H9 (cell line): ENCODE results near the gene IQCB1. TPM values are rescaled to one million over a fixed set of nuclear protein-coding genes. Genes with fewer than 3 reads are reported as not detected.

Experiments used
- DNase-seq: peaks from one replicate; pipeline ENCODE4 v3.0.0-alpha.2; 2017
- H2AFZ ChIP-seq: one replicate; pipeline ENCODE4 v1.6.1; 2013; ENCODE audit warnings: mild to moderate bottlenecking, low read length, control low read depth, moderate library complexity
- H2AK5ac ChIP-seq: 2 replicates; pipeline ENCODE4 v1.6.1; 2013; ENCODE audit warnings: low read length, control low read depth, mixed read lengths; ENCODE audit not compliant: insufficient read length
- H2BK120ac ChIP-seq: one replicate; pipeline ENCODE4 v1.6.1; 2013; ENCODE audit warnings: low read depth, mild to moderate bottlenecking, low read length, control low read depth, inconsistent platforms; ENCODE audit not compliant: poor library complexity, severe bottlenecking
- H2BK12ac ChIP-seq: 2 replicates; pipeline ENCODE4 v1.6.1; 2013; ENCODE audit warnings: low read length, control low read depth, mixed read lengths, low read depth; ENCODE audit not compliant: insufficient read length
- H2BK15ac ChIP-seq: 2 replicates; pipeline ENCODE4 v1.6.1; 2013; ENCODE audit warnings: low read depth, low read length, control low read depth
- H2BK20ac ChIP-seq: one replicate; pipeline ENCODE4 v1.6.1; 2013; ENCODE audit warnings: low read depth, mild to moderate bottlenecking, low read length, control low read depth, inconsistent platforms; ENCODE audit not compliant: poor library complexity, severe bottlenecking
- H2BK5ac ChIP-seq: 2 replicates; pipeline ENCODE4 v1.6.1; 2013; ENCODE audit warnings: low read length, control low read depth, mixed read lengths; ENCODE audit not compliant: insufficient read length
- H3K14ac ChIP-seq: 2 replicates; pipeline ENCODE4 v1.6.1; 2013; ENCODE audit warnings: low read length, control low read depth; ENCODE audit not compliant: insufficient read depth
- H3K18ac ChIP-seq: 2 replicates; pipeline ENCODE4 v1.6.1; 2013; ENCODE audit warnings: low read depth, mild to moderate bottlenecking, mixed read lengths, low read length, control low read depth; ENCODE audit not compliant: insufficient read length
- H3K23ac ChIP-seq: 2 replicates; pipeline ENCODE4 v1.6.1; 2013; ENCODE audit warnings: low read length, control low read depth, mixed read lengths, low read depth; ENCODE audit not compliant: insufficient read length
- H3K23me2 ChIP-seq: 2 replicates; pipeline ENCODE4 v1.6.1; 2013; ENCODE audit warnings: low read depth, mild to moderate bottlenecking, mixed read lengths, low read length, control low read depth; ENCODE audit not compliant: insufficient read length, poor library complexity, severe bottlenecking
- H3K27ac ChIP-seq: 2 replicates; pipeline ENCODE4 v1.5.1; 2013; ENCODE audit warnings: low read length, control low read depth, mixed read lengths, low read depth; ENCODE audit not compliant: insufficient read length
- H3K27me3 ChIP-seq: 2 replicates; pipeline ENCODE4 v1.6.1; 2013; ENCODE audit warnings: low read length, control low read depth, inconsistent platforms; ENCODE audit not compliant: insufficient read depth
- H3K4ac ChIP-seq: 2 replicates; pipeline ENCODE4 v1.6.1; 2013; ENCODE audit warnings: low read depth, mild to moderate bottlenecking, control low read depth, inconsistent platforms, low read length, moderate library complexity
- H3K4me1 ChIP-seq: 2 replicates; pipeline ENCODE4 v1.6.1; 2013; ENCODE audit warnings: low read length, control low read depth, inconsistent platforms; ENCODE audit not compliant: insufficient read depth
- H3K4me2 ChIP-seq: 2 replicates; pipeline ENCODE4 v1.6.1; 2013; ENCODE audit warnings: low read length, control low read depth, mixed read lengths; ENCODE audit not compliant: insufficient read length, insufficient read depth
- H3K56ac ChIP-seq: 2 replicates; pipeline ENCODE4 v1.6.1; 2013; ENCODE audit warnings: low read depth, mild to moderate bottlenecking, mixed read lengths, low read length, control low read depth; ENCODE audit not compliant: insufficient read length
- H3K79me1 ChIP-seq: 2 replicates; pipeline ENCODE4 v1.6.1; 2013; ENCODE audit warnings: low read depth, mild to moderate bottlenecking, moderate library complexity, low read length, control low read depth, inconsistent platforms; ENCODE audit not compliant: insufficient read depth, poor library complexity, severe bottlenecking
- H3K79me2 ChIP-seq: 2 replicates; pipeline ENCODE4 v1.6.1; 2013; ENCODE audit warnings: low read length, control low read depth, inconsistent platforms; ENCODE audit not compliant: insufficient read depth
- H3K9ac ChIP-seq: 2 replicates; pipeline ENCODE4 v1.6.1; 2013; ENCODE audit warnings: low read length, control low read depth, mixed read lengths; ENCODE audit not compliant: insufficient read length; ENCODE audit errors: extremely low read depth
- H3K9me3 ChIP-seq: one replicate; pipeline ENCODE4 v1.6.1; 2013; ENCODE audit warnings: low read depth, low read length, inconsistent platforms; ENCODE audit not compliant: control insufficient read depth
- H3T11ph ChIP-seq: one replicate; pipeline ENCODE4 v1.6.1; 2013; ENCODE audit warnings: mild to moderate bottlenecking, low read length, control low read depth, inconsistent platforms
- H4K20me1 ChIP-seq: one replicate; pipeline ENCODE4 v1.6.1; 2013; ENCODE audit not compliant: control insufficient read depth, insufficient read length, insufficient read depth
- H4K5ac ChIP-seq: 2 replicates; pipeline ENCODE4 v1.6.1; 2013; ENCODE audit warnings: low read depth, mild to moderate bottlenecking, mixed read lengths, low read length, control low read depth; ENCODE audit not compliant: insufficient read length
- H4K8ac ChIP-seq: replicated peaks from 2 replicates; pipeline ENCODE4 v1.6.1; 2013; ENCODE audit warnings: low read length, control low read depth, mixed read lengths, low read depth; ENCODE audit not compliant: insufficient read length
- H4K91ac ChIP-seq: 2 replicates; pipeline ENCODE4 v1.6.1; 2013; ENCODE audit warnings: low read depth, mild to moderate bottlenecking, moderate library complexity, mixed read lengths, low read length, control low read depth; ENCODE audit not compliant: insufficient read length
- H3K27ac Mint-ChIP-seq, 3 experiments: 2 replicates in 2 of 3; 3 replicates in 1 of 3; pipeline ENCODE4 v1.8.0; 2020 to 2021; ENCODE audit warnings: mixed read lengths in 3 of 3, mild to moderate bottlenecking in 1 of 3, moderate library complexity in 1 of 3
- H3K27me3 Mint-ChIP-seq: 2 replicates; pipeline ENCODE4 v1.8.0; 2021; ENCODE audit warnings: low read depth, mild to moderate bottlenecking, moderate library complexity, mixed read lengths
- H3K36me3 Mint-ChIP-seq, 3 experiments: 2 replicates in 2 of 3; 3 replicates in 1 of 3; pipeline ENCODE4 v1.8.0; 2020 to 2021; ENCODE audit warnings: low read depth in 3 of 3, mixed read lengths in 3 of 3; ENCODE audit not compliant: insufficient read depth in 1 of 3
- H3K4me1 Mint-ChIP-seq, 2 experiments: 2 replicates each; pipeline ENCODE4 v1.8.0; 2020; ENCODE audit warnings: mixed read lengths in 2 of 2
- H3K4me3 Mint-ChIP-seq, 2 experiments: 2 replicates in 1 of 2; 3 replicates in 1 of 2; pipeline ENCODE4 v1.8.0; 2020 to 2021; ENCODE audit warnings: mild to moderate bottlenecking in 2 of 2, mixed read lengths in 2 of 2, moderate library complexity in 1 of 2
- H3K9me3 Mint-ChIP-seq, 2 experiments: 2 replicates in 1 of 2; 3 replicates in 1 of 2; pipeline ENCODE4 v1.8.0; 2020; ENCODE audit warnings: mild to moderate bottlenecking in 2 of 2, mixed read lengths in 2 of 2, moderate library complexity in 1 of 2
- WGBS: extraction: QIAGEN DNeasy Blood & Tissue Kit; methylation state at CpG from one replicate; pipeline ENCODE4 v1.1.7; 2013; ENCODE audit warnings: missing lambda C conversion rate, low lambda C conversion rate, mixed read lengths; ENCODE audit not compliant: insufficient read length; ENCODE audit errors: extremely low coverage; 5-methylcytosine and 5-hydroxymethylcytosine counted together
- total RNA-seq: library from RNA; stranded (reverse); gene quantifications from 2 replicates; pipeline ENCODE4 v1.2.1, GENCODE V29; 2021
- TF ChIP-seq, protein P1 (sequence below): fragments of 200-600 bp; sonication (generic); conservative IDR thresholded peaks from 3 replicates; pipeline ENCODE4 v1.8.0; 2021; ENCODE audit warnings: antibody characterized with exemption, mild to moderate bottlenecking

Gene IQCB1
- total RNA-seq, 1 experiment from 2014 or later, result 35.8 TPM

- Mint-ChIP-seq H3K27ac (no peak overlapping the region), H3K9me3 (no peaks in the 10 kb centered on the region), H3K4me3 (no peak overlapping the region), H3K4me1 (peaks cover 3 to 7% of the 10 kb centered on the region in 2 experiments; a peak in 3 of 4 replicates), H3K27me3 (no peaks in the 10 kb centered on the region; the same call in none of the 2 replicates), H3K36me3 (no peaks in the 10 kb centered on the region)
- peaks cover 2% of the 10 kb centered on the region; the same call in 1 of the 2 replicates for H3K79me2 ChIP-seq
- H2BK15ac ChIP-seq, result no peak overlapping the region
- no peak for DNase-seq
- no peak overlapping the region for H2AFZ ChIP-seq
- no peak overlapping the region for H4K8ac ChIP-seq
- H3K9me3 ChIP-seq, result no peaks in the 10 kb centered on the region
- TF ChIP-seq, protein P1, sequence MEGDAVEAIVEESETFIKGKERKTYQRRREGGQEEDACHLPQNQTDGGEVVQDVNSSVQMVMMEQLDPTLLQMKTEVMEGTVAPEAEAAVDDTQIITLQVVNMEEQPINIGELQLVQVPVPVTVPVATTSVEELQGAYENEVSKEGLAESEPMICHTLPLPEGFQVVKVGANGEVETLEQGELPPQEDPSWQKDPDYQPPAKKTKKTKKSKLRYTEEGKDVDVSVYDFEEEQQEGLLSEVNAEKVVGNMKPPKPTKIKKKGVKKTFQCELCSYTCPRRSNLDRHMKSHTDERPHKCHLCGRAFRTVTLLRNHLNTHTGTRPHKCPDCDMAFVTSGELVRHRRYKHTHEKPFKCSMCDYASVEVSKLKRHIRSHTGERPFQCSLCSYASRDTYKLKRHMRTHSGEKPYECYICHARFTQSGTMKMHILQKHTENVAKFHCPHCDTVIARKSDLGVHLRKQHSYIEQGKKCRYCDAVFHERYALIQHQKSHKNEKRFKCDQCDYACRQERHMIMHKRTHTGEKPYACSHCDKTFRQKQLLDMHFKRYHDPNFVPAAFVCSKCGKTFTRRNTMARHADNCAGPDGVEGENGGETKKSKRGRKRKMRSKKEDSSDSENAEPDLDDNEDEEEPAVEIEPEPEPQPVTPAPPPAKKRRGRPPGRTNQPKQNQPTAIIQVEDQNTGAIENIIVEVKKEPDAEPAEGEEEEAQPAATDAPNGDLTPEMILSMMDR, result no peak
- no peak overlapping the region for H2BK12ac ChIP-seq
- H3K27me3 ChIP-seq, result no peaks in the 10 kb centered on the region
- H3K56ac ChIP-seq, result no peak overlapping the region
- H2AK5ac ChIP-seq, result no peak overlapping the region
- H3K14ac ChIP-seq, result peak overlapping the region; percentile 99
- no CpG with 5 or more reads among the region's 17 CpGs for WGBS
- no peak overlapping the region for H3K23ac ChIP-seq
- no peak overlapping the region for H3T11ph ChIP-seq
- H3K79me1 ChIP-seq, result no peaks in the 10 kb centered on the region
- peak overlapping the region; percentile 99 for H3K18ac ChIP-seq
- H2BK5ac ChIP-seq, result no peak overlapping the region
- H4K91ac ChIP-seq, result no peak overlapping the region
- H4K20me1 ChIP-seq, result no peaks in the 10 kb centered on the region
- H2BK120ac ChIP-seq, result no peak overlapping the region
- peak overlapping the region; percentile 28 for H3K27ac ChIP-seq
- no peak overlapping the region for H3K4ac ChIP-seq
- H3K4me1 ChIP-seq, result no peaks in the 10 kb centered on the region
- peak overlapping the region; percentile 94 for H3K4me2 ChIP-seq
- no peak overlapping the region for H4K5ac ChIP-seq
- H2BK20ac ChIP-seq, result no peak overlapping the region
- H3K23me2 ChIP-seq, result peaks cover 10% of the 10 kb centered on the region
- H3K9ac ChIP-seq, result peak overlapping the region; percentile 87
Measured at GRCh38 chr3:121748680-121749275, 86.1 kb downstream of the IQCB1 start.
